Naive thymus-derived CD4-positive, alpha-beta T cell (primary cell): ENCODE results near the gene AGPAT4. TPM values are rescaled to one million over a fixed set of nuclear protein-coding genes. Genes with fewer than 3 reads are reported as not detected.
A peak's percentile ranks its signal among the peaks of the same experiment; 100 is the strongest.

Source experiments
- ATAC-seq: fragments of 150-1000 bp; cut with Tn5 transposase; 2 replicates; pipeline ENCODE4 v1.10.0; 2021; ENCODE audit warnings: mild to moderate bottlenecking, moderate library complexity
- CTCF ChIA-PET: fragments of 350-600 bp; sonication (Branson Sonifier 250); formaldehyde crosslinking; loops from one replicate; lab custom pipeline; 2021; ENCODE audit warnings: antibody characterized with exemption; lab: Charles Lee
- POLR2A ChIA-PET: fragments of 350-600 bp; sonication (Branson Sonifier 250); formaldehyde crosslinking; loops from one replicate; lab custom pipeline; 2021; ENCODE audit warnings: antibody characterized with exemption, inconsistent platforms; lab: Charles Lee
- DNase-seq, 9 donors: peaks; one replicate each; pipeline versions ENCODE4 v3.0.0 to v3.0.0-alpha.2; 2020 to 2022; ENCODE audit warnings: mixed read lengths in 1 of 9
- H3K27ac ChIP-seq: one replicate; pipeline ENCODE4 v1.7.0; 2013; ENCODE audit warnings: mild to moderate bottlenecking, low read depth, low read length, moderate library complexity
- H3K27me3 ChIP-seq, 2 donors: one replicate each; pipeline ENCODE4 v1.7.0; 2013; ENCODE audit warnings: low read length in 2 of 2, mild to moderate bottlenecking in 2 of 2, moderate library complexity in 2 of 2; ENCODE audit not compliant: control insufficient read depth in 2 of 2, insufficient read depth in 2 of 2
- H3K36me3 ChIP-seq, 3 experiments: 1 replicate in 2 of 3; 2 replicates in 1 of 3; pipeline ENCODE4 v1.7.0; 2013; ENCODE audit warnings: low read length in 3 of 3, mild to moderate bottlenecking in 3 of 3, moderate library complexity in 1 of 3; ENCODE audit not compliant: insufficient read depth in 3 of 3, control insufficient read depth in 2 of 3
- H3K4me1 ChIP-seq, 2 donors: one replicate each; pipeline ENCODE4 v1.7.0; 2013; ENCODE audit warnings: low read length in 2 of 2, mild to moderate bottlenecking in 2 of 2, moderate library complexity in 1 of 2; ENCODE audit not compliant: control insufficient read depth in 2 of 2, insufficient read depth in 2 of 2
- H3K4me3 ChIP-seq: 2 replicates; pipeline ENCODE4 v1.7.0; 2013; ENCODE audit warnings: mild to moderate bottlenecking, low read length
- H3K9me3 ChIP-seq, 3 experiments: 1 replicate in 2 of 3; 2 replicates in 1 of 3; pipeline ENCODE4 v1.7.0; 2013; ENCODE audit warnings: low read length in 3 of 3; ENCODE audit not compliant: control insufficient read depth in 2 of 3
- H3K27ac Mint-ChIP-seq, 9 donors: one replicate each; pipeline ENCODE4 v1.8.0; 2020 to 2022; ENCODE audit warnings: mixed read lengths in 9 of 9, mild to moderate bottlenecking in 8 of 9, moderate library complexity in 5 of 9, inconsistent platforms in 2 of 9
- H3K27me3 Mint-ChIP-seq, 5 donors: one replicate each; pipeline ENCODE4 v1.8.0; 2021 to 2022; ENCODE audit warnings: mixed read lengths in 5 of 5, mild to moderate bottlenecking in 1 of 5
- H3K36me3 Mint-ChIP-seq, 5 donors: one replicate each; pipeline ENCODE4 v1.8.0; 2020 to 2022; ENCODE audit warnings: mixed read lengths in 5 of 5, mild to moderate bottlenecking in 3 of 5, inconsistent platforms in 1 of 5
- H3K4me1 Mint-ChIP-seq, 7 donors: one replicate each; pipeline ENCODE4 v1.8.0; 2020 to 2022; ENCODE audit warnings: mixed read lengths in 7 of 7, mild to moderate bottlenecking in 3 of 7, inconsistent platforms in 1 of 7
- H3K4me3 Mint-ChIP-seq, 10 donors: one replicate each; pipeline ENCODE4 v1.8.0; 2020 to 2022; ENCODE audit warnings: mild to moderate bottlenecking in 10 of 10, mixed read lengths in 10 of 10, moderate library complexity in 6 of 10, inconsistent platforms in 2 of 10
- H3K9me3 Mint-ChIP-seq, 11 donors: one replicate each; pipeline ENCODE4 v1.8.0; 2020 to 2022; ENCODE audit warnings: mixed read lengths in 11 of 11, mild to moderate bottlenecking in 4 of 11, inconsistent platforms in 1 of 11, moderate library complexity in 1 of 11
- intact Hi-C, 2 donors: fragments of 100-400 bp; cut with micrococcal nuclease; formaldehyde crosslinking; loops; one replicate each; pipeline ENCODE4 v1.15.1; 2023
- polyA plus RNA-seq, 2 donors: library from polyadenylated mRNA; unstranded; fragments of 300-500 nt; fragmentation: Illumina TruSeq; gene quantifications; one replicate each; pipeline ENCODE4 v1.2.3, GENCODE V29; 2021
- total RNA-seq, 6 experiments: library from RNA in 5 of 6; stranded (reverse) in 5 of 6; gene quantifications; 1 replicate in 5 of 6; 2 replicates in 1 of 6; pipeline ENCODE4 v1.2.3 and lab custom pipeline; 2021 to 2026

The AGPAT4 gene
- total and polyA plus RNA-seq, 7 experiments from 2014 or later, result 1.1 to 16.2 (median 2.4) TPM

DNA sequence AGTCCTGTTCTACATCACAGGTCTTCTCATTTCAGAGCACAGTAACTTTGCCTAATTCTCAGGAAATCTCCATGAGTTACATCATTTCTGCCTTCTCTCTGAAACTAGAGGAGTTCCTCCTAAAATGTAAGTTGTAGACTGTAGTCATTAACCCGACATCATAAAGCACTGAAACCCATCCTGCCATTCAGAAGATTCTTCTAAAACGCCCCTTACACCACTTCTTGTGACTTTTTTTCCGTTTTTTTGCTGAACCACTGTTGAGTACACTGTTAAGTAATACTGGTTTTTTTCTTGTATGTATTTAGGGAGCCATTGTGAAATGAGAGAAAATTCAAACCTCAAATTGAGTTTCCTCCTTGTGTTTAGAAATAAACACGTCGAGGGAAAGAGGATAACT lies 164.9 kb downstream of the AGPAT4 start:
- Mint-ChIP-seq H3K4me1 (peaks cover 2 to 27% (median 21%) of the 10 kb centered on the region in 7 donors), H3K27me3 (no peaks in the 10 kb centered on the region), H3K36me3 (peaks cover 20 to 81% (median 47%) of the 10 kb centered on the region in 5 donors), H3K4me3 (no peak overlapping the region), H3K27ac (no peak overlapping the region), H3K9me3 (peaks cover 0 to 1% (median 0%) of the 10 kb centered on the region in 11 donors)
- no peaks in the 10 kb centered on the region for H3K9me3 ChIP-seq
- DNase-seq (no peak), ATAC-seq (peak; percentile 56)
- ChIA-PET POLR2A (no interaction called here), CTCF (no interaction called here)
- H3K4me1 ChIP-seq, result peaks cover 0 to 6% of the 10 kb centered on the region in 2 donors
- intact Hi-C loops, result loop anchor here in 1 of 2 donors (10.0 kb wide), 1 partner anchor 174 kb away; no protein-coding TSS in a partner anchor
- H3K4me3 ChIP-seq, result no peak overlapping the region
- no peak overlapping the region for H3K27ac ChIP-seq
- no peaks in the 10 kb centered on the region for H3K27me3 ChIP-seq
- peaks cover 4 to 82% (median 34%) of the 10 kb centered on the region in 3 experiments for H3K36me3 ChIP-seq

DNA sequence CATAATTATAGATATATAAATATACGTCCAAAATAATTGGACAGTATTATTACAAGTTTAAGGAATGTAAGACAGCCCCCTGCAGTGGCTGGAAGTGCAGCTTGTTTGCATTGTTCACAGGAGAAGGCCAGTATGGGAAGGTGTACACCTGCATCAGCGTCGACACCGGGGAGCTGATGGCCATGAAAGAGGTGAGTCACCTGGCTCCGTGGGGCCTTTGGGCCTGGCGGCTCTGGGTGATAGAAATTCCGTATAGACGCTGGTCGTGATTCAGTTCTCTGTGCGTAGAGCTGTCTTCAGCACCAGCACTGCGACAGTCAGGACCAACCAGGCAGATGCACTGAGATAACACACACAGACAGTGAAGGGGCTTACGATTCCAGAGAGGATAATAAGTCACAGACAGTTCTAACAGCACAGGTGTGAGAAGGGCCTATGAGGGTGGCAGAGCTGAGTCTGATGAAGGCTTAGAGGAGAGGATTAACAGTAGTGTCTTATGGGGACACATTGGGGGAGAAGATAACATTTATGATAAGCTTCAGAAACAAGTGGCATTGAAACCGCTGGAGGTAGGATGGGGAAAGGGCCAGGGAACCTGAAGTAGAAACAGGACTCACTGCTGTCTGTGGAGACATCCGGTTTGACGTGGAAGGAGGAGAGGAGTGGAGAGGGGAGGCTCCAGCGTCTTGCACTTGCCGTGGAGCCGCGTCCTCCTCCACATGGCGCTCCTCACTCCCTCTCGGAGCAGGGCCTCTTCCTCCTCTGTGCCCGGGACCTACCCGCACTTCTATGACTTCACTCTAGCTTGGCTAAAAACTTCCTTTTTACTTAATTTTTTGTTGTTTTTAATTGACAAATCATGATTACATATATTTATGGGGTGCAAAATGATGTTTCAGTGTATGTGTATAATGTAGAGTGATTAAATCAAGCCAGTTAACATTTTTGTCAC lies 165.8 kb downstream of the AGPAT4 start:
- Mint-ChIP-seq H3K4me1 (peaks cover 2 to 26% (median 21%) of the 10 kb centered on the region in 7 donors), H3K4me3 (no peak overlapping the region), H3K27ac (peak overlapping the region in 2 of 9 donors; percentile 14 to 23), H3K27me3 (no peaks in the 10 kb centered on the region), H3K9me3 (peaks cover 0 to 1% (median 0%) of the 10 kb centered on the region in 11 donors), H3K36me3 (peaks cover 23 to 86% (median 52%) of the 10 kb centered on the region in 5 donors)
- intact Hi-C loops, result loop anchor here in 1 of 2 donors (10.0 kb wide), 1 partner anchor 173 kb away; no protein-coding TSS in a partner anchor
- no peak overlapping the region for H3K27ac ChIP-seq
- ATAC-seq, result peak; percentile 41
- no peak overlapping the region for H3K4me3 ChIP-seq
- POLR2A ChIA-PET, result no interaction called here
- CTCF ChIA-PET, result no interaction called here
- H3K36me3 ChIP-seq, result peaks cover 9 to 87% (median 33%) of the 10 kb centered on the region in 3 experiments
- no peaks in the 10 kb centered on the region for H3K27me3 ChIP-seq
- no peak for DNase-seq
- peaks cover 0 to 6% of the 10 kb centered on the region in 2 donors for H3K4me1 ChIP-seq
- no peaks in the 10 kb centered on the region for H3K9me3 ChIP-seq

DNA sequence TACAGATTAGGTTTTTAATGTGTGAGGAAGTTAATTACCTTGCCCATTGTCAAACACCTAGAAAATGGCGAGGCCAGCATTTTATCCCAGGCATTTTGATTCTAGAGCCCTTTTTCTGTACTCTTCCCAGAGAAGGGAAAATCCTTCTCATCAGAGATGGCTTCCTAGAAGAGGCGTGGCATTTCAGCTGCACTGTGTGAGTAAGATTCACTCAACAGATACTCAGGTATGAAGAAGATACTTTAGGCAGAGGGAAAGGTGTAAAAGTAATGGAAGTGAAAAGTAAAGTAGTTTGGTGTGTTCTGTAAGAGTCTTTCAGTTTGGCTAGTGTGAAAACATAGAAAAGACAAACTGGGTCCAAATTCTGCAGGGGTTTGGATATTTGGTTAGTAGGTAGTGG lies 168.5 kb downstream of the AGPAT4 start:
- no peak for DNase-seq
- H3K9me3 Mint-ChIP-seq, result peaks cover 0 to 1% (median 0%) of the 10 kb centered on the region in 11 donors
- Histone ChIP-seq H3K9me3 (no peaks in the 10 kb centered on the region), H3K27ac (no peak overlapping the region), H3K36me3 (peaks cover 9 to 76% (median 22%) of the 10 kb centered on the region in 3 experiments), H3K4me1 (no peaks in the 10 kb centered on the region), H3K4me3 (no peak overlapping the region), H3K27me3 (no peaks in the 10 kb centered on the region)
- peaks cover 0 to 7% (median 2%) of the 10 kb centered on the region in 7 donors for H3K4me1 Mint-ChIP-seq
- no peak for ATAC-seq
- no peaks in the 10 kb centered on the region for H3K27me3 Mint-ChIP-seq
- peak overlapping the region in 2 of 9 donors; percentile 30 to 79 for H3K27ac Mint-ChIP-seq
- H3K36me3 Mint-ChIP-seq, result peaks cover 18 to 74% (median 39%) of the 10 kb centered on the region in 5 donors
- no peak overlapping the region for H3K4me3 Mint-ChIP-seq
- intact Hi-C loops, result loop anchor here in 1 of 2 donors (10.0 kb wide), 1 partner anchor 171 kb away; no protein-coding TSS in a partner anchor
- POLR2A ChIA-PET, result no interaction called here
- CTCF ChIA-PET, result no interaction called here

DNA sequence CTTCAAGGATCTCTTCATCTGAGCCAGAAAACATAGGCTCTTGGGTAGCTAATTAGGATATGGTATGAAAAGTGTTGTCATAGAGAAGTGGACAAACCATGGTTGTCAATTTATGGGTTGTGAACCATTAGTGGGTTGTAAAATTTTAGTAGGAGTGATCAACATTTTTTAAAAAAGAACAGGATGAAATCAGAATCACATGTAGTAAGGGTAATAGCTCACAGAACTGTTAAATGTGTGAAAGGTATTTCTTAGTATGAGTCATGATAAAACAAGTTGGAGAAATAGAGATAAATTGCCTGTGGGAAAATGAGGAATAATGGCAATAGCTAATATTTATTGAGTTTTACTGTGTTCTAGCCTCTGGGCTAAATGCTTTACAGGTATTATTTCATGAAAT lies 168.9 kb downstream of the AGPAT4 start:
- intact Hi-C loops, result loop anchor here in 1 of 2 donors (10.0 kb wide), 1 partner anchor 170 kb away; no protein-coding TSS in a partner anchor
- DNase-seq, result no peak
- ChIA-PET POLR2A (no interaction called here), CTCF (no interaction called here)
- H3K36me3 Mint-ChIP-seq, result peaks cover 18 to 70% (median 40%) of the 10 kb centered on the region in 5 donors
- H3K9me3 ChIP-seq, result no peaks in the 10 kb centered on the region
- no peak overlapping the region for H3K27ac ChIP-seq
- ATAC-seq, result no peak
- peaks cover 0 to 1% (median 0%) of the 10 kb centered on the region in 11 donors for H3K9me3 Mint-ChIP-seq
- no peak overlapping the region for H3K4me3 ChIP-seq
- no peaks in the 10 kb centered on the region for H3K27me3 ChIP-seq
- no peak overlapping the region for H3K4me3 Mint-ChIP-seq
- no peaks in the 10 kb centered on the region for H3K4me1 ChIP-seq
- no peaks in the 10 kb centered on the region for H3K27me3 Mint-ChIP-seq
- peaks cover 0 to 3% (median 0%) of the 10 kb centered on the region in 7 donors for H3K4me1 Mint-ChIP-seq
- H3K27ac Mint-ChIP-seq, result peak overlapping the region in 2 of 9 donors; percentile 41 to 67
- peaks cover 9 to 72% (median 24%) of the 10 kb centered on the region in 3 experiments for H3K36me3 ChIP-seq

DNA sequence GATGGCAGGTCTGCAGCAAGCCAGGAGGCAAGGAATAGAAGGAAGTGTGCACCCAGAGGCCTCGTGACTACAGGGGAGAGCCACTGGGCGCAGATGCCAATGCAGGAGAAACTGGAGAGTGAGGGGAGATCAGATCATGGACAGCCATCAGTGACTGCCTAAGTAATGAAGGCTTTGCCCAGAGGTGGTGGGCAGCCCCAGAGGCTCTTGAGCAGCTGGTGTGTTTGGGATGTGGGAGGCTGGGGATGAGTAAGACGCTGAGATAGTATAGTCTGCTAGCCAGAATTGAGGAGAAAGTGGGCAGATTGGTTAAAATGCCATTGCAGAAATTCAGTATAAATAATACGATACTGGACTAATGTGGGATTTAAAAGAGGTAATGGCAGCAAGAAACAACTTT lies 170.4 kb downstream of the AGPAT4 start:
- peaks cover 5 to 63% (median 16%) of the 10 kb centered on the region in 3 experiments for H3K36me3 ChIP-seq

DNA sequence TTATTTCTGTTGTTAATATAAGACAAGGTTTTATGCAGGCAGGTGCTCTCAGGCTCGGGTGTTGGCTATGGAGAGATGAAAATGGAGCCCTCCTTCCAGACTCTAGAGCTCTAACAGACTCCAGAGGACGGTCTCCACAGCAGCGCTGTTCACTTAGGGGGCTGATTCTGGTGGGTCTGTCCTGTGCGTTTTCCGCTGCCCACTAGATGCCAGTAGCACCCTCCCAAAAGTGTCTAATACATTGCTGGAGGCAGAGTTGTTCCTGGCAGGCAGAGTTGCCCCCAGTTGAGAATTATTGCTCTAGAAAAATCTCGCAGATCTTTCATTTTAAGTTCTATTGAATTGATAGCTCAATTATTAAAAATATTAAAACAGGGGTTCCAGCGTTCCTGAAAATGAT lies 172.3 kb downstream of the AGPAT4 start:
- Histone ChIP-seq H3K9me3 (no peaks in the 10 kb centered on the region), H3K36me3 (peaks cover 5 to 49% (median 20%) of the 10 kb centered on the region in 3 experiments), H3K27ac (no peak overlapping the region), H3K4me1 (no peaks in the 10 kb centered on the region), H3K4me3 (no peak overlapping the region), H3K27me3 (no peaks in the 10 kb centered on the region)
- Mint-ChIP-seq H3K27ac (no peak overlapping the region), H3K36me3 (peaks cover 21 to 62% (median 39%) of the 10 kb centered on the region in 5 donors), H3K4me3 (no peak overlapping the region), H3K4me1 (peaks cover 0 to 3% (median 0%) of the 10 kb centered on the region in 7 donors), H3K27me3 (no peaks in the 10 kb centered on the region), H3K9me3 (no peaks in the 10 kb centered on the region)
- ChIA-PET POLR2A (no interaction called here), CTCF (interaction anchor here (1.5 kb wide), 1 partner anchor 272 kb away, joined by 6 read pairs; no protein-coding TSS in a partner anchor)
- intact Hi-C loops, result loop anchor here (1.0 to 10.0 kb wide), 3 partner anchors 167 to 273 kb away; no protein-coding TSS in a partner anchor
- ATAC-seq (no peak), DNase-seq (no peak)

More for the DNA sequence above, 170.4 kb downstream of the AGPAT4 start:
- ChIA-PET CTCF (no interaction called here), POLR2A (no interaction called here)
- H3K4me1 Mint-ChIP-seq, result peaks cover 0 to 3% (median 0%) of the 10 kb centered on the region in 7 donors
- peaks cover 0 to 1% (median 0%) of the 10 kb centered on the region in 11 donors for H3K9me3 Mint-ChIP-seq
- Histone ChIP-seq H3K27ac (no peak overlapping the region), H3K27me3 (no peaks in the 10 kb centered on the region), H3K4me3 (no peak overlapping the region), H3K4me1 (no peaks in the 10 kb centered on the region), H3K9me3 (no peaks in the 10 kb centered on the region)
- ATAC-seq, result no peak
- DNase-seq, result no peak
- H3K27ac Mint-ChIP-seq, result peak overlapping the region in 3 of 9 donors; percentile 17 to 55 (median 54)
- no peaks in the 10 kb centered on the region for H3K27me3 Mint-ChIP-seq
- H3K36me3 Mint-ChIP-seq, result peaks cover 18 to 67% (median 36%) of the 10 kb centered on the region in 5 donors
- no peak overlapping the region for H3K4me3 Mint-ChIP-seq
- intact Hi-C loops, result loop anchor here in 1 of 2 donors (10.0 kb wide), 1 partner anchor 169 kb away; no protein-coding TSS in a partner anchor
